T-helper 2 cell treated with Interferon-gamma antibody and Interleukin-4, amounts not matched to agents 5 μg/mL and 100 μg/mL, for 36 hours (primary cell): ENCODE measurements around the gene PPIL1.

Source experiments
- DNase-seq: peaks from one replicate; pipeline ENCODE4 v3.0.0; 2021; ENCODE audit warnings: low spot score
- H3K27ac Mint-ChIP-seq: one replicate; pipeline ENCODE4 v1.8.0; 2021; ENCODE audit warnings: mild to moderate bottlenecking, mixed read lengths
- H3K27me3 Mint-ChIP-seq: one replicate; pipeline ENCODE4 v1.8.0; 2021; ENCODE audit warnings: low read depth, mixed read lengths
- H3K36me3 Mint-ChIP-seq: one replicate; pipeline ENCODE4 v1.8.0; 2021; ENCODE audit warnings: low read depth, mixed read lengths
- H3K4me1 Mint-ChIP-seq: one replicate; pipeline ENCODE4 v1.8.0; 2021; ENCODE audit warnings: low read depth, mixed read lengths
- H3K4me3 Mint-ChIP-seq: one replicate; pipeline ENCODE4 v1.8.0; 2022; ENCODE audit warnings: mild to moderate bottlenecking, moderate library complexity, mixed read lengths
- H3K9me3 Mint-ChIP-seq: one replicate; pipeline ENCODE4 v1.8.0; 2021; ENCODE audit warnings: mixed read lengths

Gene PPIL1

GRCh38 chr6:36855750-36856149 is 18.9 kb downstream of the PPIL1 start:
- Mint-ChIP-seq H3K36me3 (peaks cover 59% of the 10 kb centered on the region), H3K4me1 (peaks cover 6% of the 10 kb centered on the region), H3K27me3 (no peaks in the 10 kb centered on the region), H3K4me3 (no peak overlapping the region), H3K27ac (no peak overlapping the region), H3K9me3 (no peaks in the 10 kb centered on the region)
- DNase-seq = no peak

GRCh38 chr6:36853325-36853724 is 21.3 kb downstream of the PPIL1 start:
- H3K27ac Mint-ChIP-seq = peak overlapping the region; percentile 24
- DNase-seq = no peak

DNA sequence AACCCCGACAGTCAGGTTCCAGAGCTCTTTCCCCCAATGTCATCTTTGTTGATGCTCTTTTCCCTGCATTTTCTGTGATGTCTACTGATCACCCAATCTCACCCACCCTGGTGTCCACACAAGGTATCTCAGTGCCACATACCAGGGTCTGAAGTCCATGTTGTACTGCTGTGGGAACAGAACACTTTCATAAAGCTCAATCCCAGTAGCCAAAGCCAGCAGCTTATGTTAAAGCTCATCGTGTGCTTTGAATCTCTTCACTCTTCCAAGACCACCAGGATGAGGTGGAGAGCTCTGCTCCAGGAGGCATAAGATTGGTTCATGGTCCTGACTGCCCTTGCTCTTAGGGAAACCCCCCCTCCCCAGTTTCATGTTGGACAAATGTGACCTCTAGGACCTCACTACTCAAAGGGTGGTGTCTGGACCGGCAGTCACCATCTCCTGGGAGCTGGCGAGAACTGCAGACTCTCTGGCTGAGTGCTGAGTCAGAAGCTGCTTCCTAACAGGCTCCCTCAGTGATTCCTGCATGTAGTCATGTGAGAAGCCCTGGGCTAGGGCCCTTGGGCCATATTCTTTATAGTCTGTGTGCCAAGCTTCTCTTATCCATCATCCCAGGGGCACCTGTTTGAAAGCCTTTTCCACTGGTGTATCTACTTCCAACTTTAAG is 22.0 kb downstream of the PPIL1 start:
- Mint-ChIP-seq H3K27ac (no peak overlapping the region), H3K4me1 (peaks cover 3% of the 10 kb centered on the region), H3K36me3 (peaks cover 53% of the 10 kb centered on the region), H3K9me3 (no peaks in the 10 kb centered on the region), H3K4me3 (no peak overlapping the region), H3K27me3 (no peaks in the 10 kb centered on the region)
- no peak for DNase-seq

More at GRCh38 chr6:36853325-36853724, 21.3 kb downstream of the PPIL1 start:
- H3K9me3 Mint-ChIP-seq = no peaks in the 10 kb centered on the region
- H3K27me3 Mint-ChIP-seq = no peaks in the 10 kb centered on the region
- peaks cover 3% of the 10 kb centered on the region for H3K4me1 Mint-ChIP-seq
- peaks cover 54% of the 10 kb centered on the region for H3K36me3 Mint-ChIP-seq
- H3K4me3 Mint-ChIP-seq = no peak overlapping the region

- no peak for DNase-seq
- Mint-ChIP-seq H3K27ac (no peak overlapping the region), H3K9me3 (no peaks in the 10 kb centered on the region), H3K4me3 (no peak overlapping the region), H3K36me3 (peaks cover 47% of the 10 kb centered on the region), H3K27me3 (no peaks in the 10 kb centered on the region), H3K4me1 (peaks cover 2% of the 10 kb centered on the region)
Observed at GRCh38 chr6:36851626-36852025, 23.0 kb downstream of the PPIL1 start.

GRCh38 chr6:36851149-36851614 is 23.4 kb downstream of the PPIL1 start:
- peaks cover 43% of the 10 kb centered on the region for H3K36me3 Mint-ChIP-seq
- H3K4me3 Mint-ChIP-seq = no peak overlapping the region
- H3K27me3 Mint-ChIP-seq = no peaks in the 10 kb centered on the region
- peak; percentile 24 for DNase-seq
- H3K4me1 Mint-ChIP-seq = no peaks in the 10 kb centered on the region
- no peak overlapping the region for H3K27ac Mint-ChIP-seq
- no peaks in the 10 kb centered on the region for H3K9me3 Mint-ChIP-seq

DNA sequence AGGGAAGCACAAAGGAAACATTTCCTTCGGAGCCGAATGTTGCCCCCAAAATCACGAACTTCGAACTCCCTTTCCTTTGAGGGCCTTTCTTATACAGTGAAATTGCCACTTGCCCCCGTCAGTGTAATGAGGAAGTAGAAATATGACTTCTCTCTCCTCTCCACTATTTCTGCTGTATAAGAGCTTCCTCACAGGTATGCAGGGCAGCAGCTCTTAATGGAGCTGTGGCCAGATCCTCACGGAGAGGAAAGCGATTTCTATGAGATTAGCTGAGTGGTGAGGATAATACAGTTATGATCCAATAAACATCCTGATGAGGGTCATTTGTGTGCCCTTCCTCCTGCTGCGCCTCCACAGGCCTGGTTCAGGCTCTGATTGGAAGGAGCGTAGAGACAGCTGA is 24.6 kb downstream of the PPIL1 start:
- DNase-seq = no peak
- Mint-ChIP-seq H3K27ac (no peak overlapping the region), H3K4me3 (no peak overlapping the region)

DNA sequence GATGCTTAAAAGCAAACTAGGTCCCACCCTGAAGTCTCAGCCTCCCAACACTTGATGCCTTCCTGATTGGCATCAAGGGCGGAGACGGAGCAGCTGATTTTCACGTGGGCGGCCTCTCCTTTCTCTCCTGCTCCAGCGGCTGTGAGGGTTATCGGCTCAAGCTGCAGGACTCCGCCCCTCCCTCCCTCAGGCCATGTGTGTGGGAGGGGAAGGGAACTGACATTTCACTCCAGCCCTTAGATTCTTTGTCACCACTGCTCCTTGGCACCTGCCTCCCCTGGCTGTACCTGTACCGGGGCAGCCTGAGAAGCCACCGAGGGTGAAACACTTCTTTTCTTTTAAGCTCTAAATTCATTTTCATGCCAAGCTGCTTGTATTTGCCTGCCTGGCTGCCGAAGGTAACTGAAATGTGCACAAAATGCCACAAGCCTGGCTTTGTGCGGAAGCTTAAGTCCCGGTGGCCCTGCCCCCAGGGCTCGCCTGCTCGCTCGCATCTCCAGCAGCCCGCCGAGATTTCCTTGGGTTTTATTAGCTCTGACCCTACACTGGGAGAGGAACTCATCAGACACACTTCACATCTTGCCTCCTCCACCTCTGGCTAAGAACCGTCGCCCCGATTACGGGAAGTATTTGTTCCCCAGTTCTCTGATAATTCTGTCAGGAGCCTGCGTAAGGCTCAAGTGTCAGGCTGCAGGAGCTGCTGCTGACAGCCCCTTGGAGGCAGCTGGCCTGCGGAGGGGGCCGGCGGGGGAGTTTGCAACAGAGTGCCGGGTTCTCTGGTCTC is 25.8 kb downstream of the PPIL1 start:
- no peak overlapping the region for H3K4me3 Mint-ChIP-seq
- DNase-seq = no peak
- no peaks in the 10 kb centered on the region for H3K9me3 Mint-ChIP-seq
- H3K36me3 Mint-ChIP-seq = peaks cover 27% of the 10 kb centered on the region
- no peak overlapping the region for H3K27ac Mint-ChIP-seq
- H3K4me1 Mint-ChIP-seq = no peaks in the 10 kb centered on the region
- peaks cover 3% of the 10 kb centered on the region for H3K27me3 Mint-ChIP-seq

More for the DNA sequence above, 24.6 kb downstream of the PPIL1 start:
- Mint-ChIP-seq H3K4me1 (no peaks in the 10 kb centered on the region), H3K9me3 (no peaks in the 10 kb centered on the region), H3K36me3 (peaks cover 34% of the 10 kb centered on the region), H3K27me3 (no peaks in the 10 kb centered on the region)

- Mint-ChIP-seq H3K27ac (no peak overlapping the region), H3K4me3 (no peak overlapping the region), H3K36me3 (peaks cover 23% of the 10 kb centered on the region)
Observed at GRCh38 chr6:36847991-36848390, 26.6 kb downstream of the PPIL1 start.

GRCh38 chr6:36847152-36847551 is 27.5 kb downstream of the PPIL1 start:
- H3K27ac Mint-ChIP-seq = no peak overlapping the region
- no peak overlapping the region for H3K4me3 Mint-ChIP-seq
- no peaks in the 10 kb centered on the region for H3K9me3 Mint-ChIP-seq
- no peaks in the 10 kb centered on the region for H3K4me1 Mint-ChIP-seq
- peaks cover 3% of the 10 kb centered on the region for H3K27me3 Mint-ChIP-seq
- DNase-seq = no peak
- H3K36me3 Mint-ChIP-seq = peaks cover 20% of the 10 kb centered on the region

More at GRCh38 chr6:36847991-36848390, 26.6 kb downstream of the PPIL1 start:
- no peaks in the 10 kb centered on the region for H3K9me3 Mint-ChIP-seq
- DNase-seq = no peak
- H3K4me1 Mint-ChIP-seq = no peaks in the 10 kb centered on the region
- H3K27me3 Mint-ChIP-seq = peaks cover 3% of the 10 kb centered on the region

- peaks cover 4% of the 10 kb centered on the region for H3K4me1 Mint-ChIP-seq
- H3K27me3 Mint-ChIP-seq = peaks cover 12% of the 10 kb centered on the region
- no peak overlapping the region for H3K27ac Mint-ChIP-seq
- DNase-seq = no peak
- H3K36me3 Mint-ChIP-seq = peaks cover 4% of the 10 kb centered on the region
- H3K4me3 Mint-ChIP-seq = no peak overlapping the region
- H3K9me3 Mint-ChIP-seq = no peaks in the 10 kb centered on the region
Observed at GRCh38 chr6:36845233-36845632, 29.4 kb downstream of the PPIL1 start.

- H3K4me3 Mint-ChIP-seq = no peak overlapping the region
- no peaks in the 10 kb centered on the region for H3K36me3 Mint-ChIP-seq
- no peak for DNase-seq
- no peaks in the 10 kb centered on the region for H3K9me3 Mint-ChIP-seq
- H3K4me1 Mint-ChIP-seq = peaks cover 4% of the 10 kb centered on the region
- H3K27ac Mint-ChIP-seq = no peak overlapping the region
- peaks cover 16% of the 10 kb centered on the region for H3K27me3 Mint-ChIP-seq
Observed at GRCh38 chr6:36844232-36845170, 30.1 kb downstream of the PPIL1 start.

DNA sequence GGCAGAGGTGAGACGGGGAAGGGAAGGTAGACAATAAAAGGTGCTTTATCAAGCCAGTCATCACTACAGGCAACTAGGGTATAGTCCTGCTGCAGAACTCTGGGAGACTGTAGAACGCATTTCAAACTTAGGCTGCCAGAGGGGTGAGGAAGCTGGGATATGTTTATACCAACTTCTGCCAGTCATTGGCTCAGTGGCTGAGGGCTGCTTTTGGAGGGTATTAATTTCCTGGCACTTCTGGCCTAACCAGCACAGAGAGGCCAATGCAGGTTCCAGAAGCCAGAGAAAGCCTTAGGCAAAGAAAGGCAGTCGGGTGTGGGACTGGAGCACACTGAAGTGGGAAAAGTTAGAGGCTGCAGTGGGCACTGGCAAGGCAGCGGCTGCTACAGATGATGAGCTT is 31.4 kb downstream of the PPIL1 start:
- no peak for DNase-seq
- H3K27me3 Mint-ChIP-seq = peaks cover 27% of the 10 kb centered on the region
- peaks cover 7% of the 10 kb centered on the region for H3K4me1 Mint-ChIP-seq
- no peak overlapping the region for H3K4me3 Mint-ChIP-seq
- no peak overlapping the region for H3K27ac Mint-ChIP-seq
- H3K36me3 Mint-ChIP-seq = no peaks in the 10 kb centered on the region
- H3K9me3 Mint-ChIP-seq = no peaks in the 10 kb centered on the region

DNA sequence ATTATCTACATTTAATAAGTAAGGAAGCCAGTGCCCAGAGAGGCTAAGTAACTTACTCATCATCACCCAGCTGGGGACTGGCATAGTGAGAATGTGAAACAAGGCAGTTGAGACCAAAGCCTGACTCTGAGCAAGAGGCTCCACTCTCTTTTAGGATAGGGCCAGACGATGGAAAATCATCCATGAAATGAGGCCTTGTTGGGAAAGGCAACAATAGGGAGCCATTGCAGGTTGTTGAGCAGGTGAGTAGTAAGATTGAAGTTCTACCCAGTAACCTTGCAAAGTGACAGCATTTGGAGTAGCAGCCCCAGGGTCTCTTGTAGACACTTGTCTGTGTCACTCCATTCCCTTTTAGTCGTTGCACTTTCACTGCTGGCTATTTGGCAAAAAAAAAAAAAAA is 32.8 kb downstream of the PPIL1 start:
- no peak overlapping the region for H3K27ac Mint-ChIP-seq
- no peaks in the 10 kb centered on the region for H3K36me3 Mint-ChIP-seq
- H3K27me3 Mint-ChIP-seq = peaks cover 39% of the 10 kb centered on the region
- no peak overlapping the region for H3K4me3 Mint-ChIP-seq
- H3K9me3 Mint-ChIP-seq = no peaks in the 10 kb centered on the region
- DNase-seq = no peak
- peaks cover 7% of the 10 kb centered on the region for H3K4me1 Mint-ChIP-seq
